ENCODE measurements around the gene CNKSR3. TPM values are rescaled to one million over a fixed set of nuclear protein-coding genes. Genes with fewer than 3 reads are reported as not detected.

CNKSR3 gene
- total and polyA plus RNA-seq, 5 experiments from 2014 or later, result 0.01 TPM; not detected in 4

- Mint-ChIP-seq H3K27me3 (peaks cover 0 to under 1% (median 0%) of the 10 kb centered on the region in 5 donors), H3K4me3 (peak overlapping the region in 7 of 10 donors; percentile 13 to 87 (median 70)), H3K36me3 (no peaks in the 10 kb centered on the region)
Measured at GRCh38 chr6:154359679-154360078, 150.8 kb downstream of the CNKSR3 start.

GRCh38 chr6:154359161-154359574, 151.3 kb downstream of the CNKSR3 start:
- DNase-seq, result peak in 3 of 10 donors; percentile 5 to 15 (median 10)
- Mint-ChIP-seq H3K36me3 (no peaks in the 10 kb centered on the region), H3K27ac (peak overlapping the region in 8 of 10 donors; percentile 44 to 88 (median 78)), H3K9me3 (peaks cover 0 to 9% (median 0%) of the 10 kb centered on the region in 9 donors), H3K4me1 (peaks cover 18 to 43% (median 38%) of the 10 kb centered on the region in 4 donors), H3K27me3 (peaks cover 0 to 2% (median 0%) of the 10 kb centered on the region in 5 donors), H3K4me3 (peak overlapping the region; percentile 52 to 87 (median 68))
- POLR2A ChIA-PET, result no interaction called here
- ATAC-seq, result peak; percentile 50 to 51

More at GRCh38 chr6:154359679-154360078, 150.8 kb downstream of the CNKSR3 start:
- Mint-ChIP-seq H3K4me1 (peaks cover 14 to 39% (median 38%) of the 10 kb centered on the region in 4 donors), H3K9me3 (peaks cover 0 to 4% (median 0%) of the 10 kb centered on the region in 9 donors), H3K27ac (peak overlapping the region in 2 of 10 donors; percentile 84 to 88)
- ATAC-seq, result no peak
- no peak for DNase-seq
- POLR2A ChIA-PET, result no interaction called here

DNA sequence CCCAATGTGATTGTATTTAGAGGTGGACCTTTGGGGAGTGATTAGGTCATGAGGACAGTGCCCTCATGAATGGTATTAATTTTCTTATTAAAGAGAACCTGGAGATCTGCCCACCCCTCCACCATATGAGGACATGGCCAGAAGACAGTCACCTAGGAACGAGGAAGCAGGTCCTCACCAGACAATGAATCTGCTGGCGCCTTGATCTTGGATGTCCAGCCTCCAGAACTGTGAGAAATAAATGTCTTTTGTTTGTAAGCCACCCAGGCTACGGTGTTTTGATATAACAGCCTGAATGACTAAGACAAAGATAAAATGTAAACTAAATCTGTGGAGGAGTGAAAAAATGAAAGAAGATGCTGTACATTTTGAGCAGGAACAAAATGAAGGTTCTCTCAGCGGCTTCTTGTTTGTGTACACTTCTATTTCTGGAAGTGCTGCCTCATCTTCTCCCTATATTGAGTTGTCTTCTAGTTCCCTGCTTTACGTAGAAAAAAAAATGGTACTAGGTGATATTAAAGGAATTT, 152.4 kb downstream of the CNKSR3 start:
- Mint-ChIP-seq H3K4me3 (peak overlapping the region in 3 of 10 donors; percentile 4 to 87 (median 7)), H3K27ac (no peak overlapping the region), H3K9me3 (peaks cover 0 to 11% (median 0%) of the 10 kb centered on the region in 9 donors), H3K36me3 (peaks cover 0 to 2% (median 0%) of the 10 kb centered on the region in 3 donors), H3K4me1 (peaks cover 18 to 43% (median 38%) of the 10 kb centered on the region in 4 donors), H3K27me3 (peaks cover 0 to 2% (median 0%) of the 10 kb centered on the region in 5 donors)
- no peak for DNase-seq
- ATAC-seq, result no peak
- POLR2A ChIA-PET, result no interaction called here

DNA sequence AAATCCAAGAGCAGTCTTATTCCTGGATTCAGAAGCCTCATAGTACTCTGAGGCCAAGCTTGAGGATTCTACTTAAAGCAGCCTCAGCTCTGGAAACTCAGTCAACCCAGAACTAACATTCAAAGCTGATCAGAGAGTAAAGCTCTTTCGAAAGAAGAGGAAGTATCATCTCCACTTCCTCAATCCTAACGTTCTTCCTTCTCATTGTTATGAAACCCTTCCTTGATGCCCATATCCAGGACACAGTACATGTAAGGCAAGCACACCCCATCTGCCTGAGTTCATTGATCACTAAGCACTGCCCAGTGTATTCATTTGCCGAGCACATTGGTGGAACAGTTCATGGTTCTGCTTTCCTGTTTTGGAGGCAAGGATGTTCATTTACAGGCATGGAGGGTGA, 153.8 kb downstream of the CNKSR3 start, which contains the start of gene IPCEF1:
IPCEF1 (minus strand) TSS at position 114 of the 400 bp plus-strand sequence. CDS start 90,856 bp downstream, outside the sequence.
- H3K9me3 Mint-ChIP-seq, result peaks cover 0 to 11% (median 0%) of the 10 kb centered on the region in 9 donors
- H3K27me3 Mint-ChIP-seq, result peaks cover 0 to 2% (median 0%) of the 10 kb centered on the region in 5 donors
- ATAC-seq (no peak), DNase-seq (no peak)
- POLR2A ChIA-PET, result no interaction called here
- peak within 1 kb of the TSS in 3 of 10 donors; percentile 1 to 60 (median 9) for H3K27ac Mint-ChIP-seq
- peaks cover 0 to 2% (median 0%) of the 10 kb centered on the region in 3 donors for H3K36me3 Mint-ChIP-seq
- no peak within 1 kb of the TSS for H3K4me3 Mint-ChIP-seq
- H3K4me1 Mint-ChIP-seq, result peaks cover 18 to 48% (median 38%) of the 10 kb centered on the region in 4 donors

DNA sequence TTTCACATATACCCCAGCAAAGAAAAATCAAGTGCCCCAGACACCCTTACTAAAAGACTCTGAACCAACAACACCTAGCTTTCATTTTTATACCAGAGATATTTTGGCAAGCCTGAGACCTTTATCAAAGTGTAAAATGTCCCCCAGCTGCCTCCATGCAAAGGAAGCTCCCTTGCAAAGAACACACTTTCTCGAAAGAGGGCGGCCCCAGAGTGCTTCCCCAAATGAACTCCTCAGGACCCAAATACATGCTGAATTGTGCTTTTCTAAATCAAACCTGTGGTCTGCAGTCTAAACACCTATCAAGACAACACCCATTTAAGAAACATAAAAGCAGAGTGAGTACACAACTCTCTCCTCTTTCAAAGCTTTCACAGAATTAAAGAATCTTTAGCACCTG, 154.4 kb downstream of the CNKSR3 start:
- POLR2A ChIA-PET, result no interaction called here
- DNase-seq (no peak), ATAC-seq (no peak)
- peaks cover 0 to 2% (median 0%) of the 10 kb centered on the region in 5 donors for H3K27me3 Mint-ChIP-seq
- peak overlapping the region in 1 of 10 donors; percentile 9 for H3K27ac Mint-ChIP-seq
- peaks cover 18 to 48% (median 36%) of the 10 kb centered on the region in 4 donors for H3K4me1 Mint-ChIP-seq
- no peak overlapping the region for H3K4me3 Mint-ChIP-seq
- peaks cover 0 to 2% (median 0%) of the 10 kb centered on the region in 3 donors for H3K36me3 Mint-ChIP-seq
- H3K9me3 Mint-ChIP-seq, result peaks cover 0 to 11% (median 0%) of the 10 kb centered on the region in 9 donors

GRCh38 chr6:154354265-154354777, 156.2 kb downstream of the CNKSR3 start:
- POLR2A ChIA-PET, result no interaction called here
- Mint-ChIP-seq H3K4me1 (peaks cover 13 to 35% (median 21%) of the 10 kb centered on the region in 4 donors), H3K27ac (peak overlapping the region in 1 of 10 donors; percentile 19), H3K36me3 (peaks cover 0 to 2% (median 0%) of the 10 kb centered on the region in 3 donors), H3K4me3 (no peak overlapping the region), H3K27me3 (peaks cover 0 to 2% (median 0%) of the 10 kb centered on the region in 5 donors), H3K9me3 (peaks cover 0 to 11% (median 0%) of the 10 kb centered on the region in 9 donors)
- DNase-seq (no peak), ATAC-seq (no peak)

DNA sequence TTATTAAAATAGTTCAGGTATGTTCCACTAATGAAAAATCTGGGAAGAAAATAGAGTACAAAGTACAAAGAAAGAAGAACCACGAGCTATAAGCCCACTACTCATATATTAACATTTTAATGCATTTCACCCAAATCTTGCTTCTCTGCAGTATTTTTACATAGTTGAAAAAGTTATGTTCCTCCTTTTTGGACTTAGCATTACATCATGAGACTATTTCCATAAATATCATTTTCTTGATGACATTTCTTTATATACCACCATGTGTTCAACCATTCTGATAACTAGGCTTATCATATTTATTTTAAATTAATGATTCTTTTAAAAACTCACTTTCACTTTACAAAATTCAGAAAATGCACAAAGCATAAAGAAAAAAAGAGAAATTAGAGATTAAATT, 156.9 kb downstream of the CNKSR3 start:
- POLR2A ChIA-PET, result no interaction called here
- Mint-ChIP-seq H3K4me3 (no peak overlapping the region), H3K36me3 (peaks cover 0 to 2% (median 0%) of the 10 kb centered on the region in 3 donors), H3K4me1 (peaks cover 7 to 28% (median 15%) of the 10 kb centered on the region in 4 donors), H3K27me3 (peaks cover 0 to 2% (median 0%) of the 10 kb centered on the region in 5 donors), H3K27ac (no peak overlapping the region), H3K9me3 (peaks cover 0 to 11% (median 0%) of the 10 kb centered on the region in 9 donors)
- ATAC-seq (no peak), DNase-seq (no peak)

DNA sequence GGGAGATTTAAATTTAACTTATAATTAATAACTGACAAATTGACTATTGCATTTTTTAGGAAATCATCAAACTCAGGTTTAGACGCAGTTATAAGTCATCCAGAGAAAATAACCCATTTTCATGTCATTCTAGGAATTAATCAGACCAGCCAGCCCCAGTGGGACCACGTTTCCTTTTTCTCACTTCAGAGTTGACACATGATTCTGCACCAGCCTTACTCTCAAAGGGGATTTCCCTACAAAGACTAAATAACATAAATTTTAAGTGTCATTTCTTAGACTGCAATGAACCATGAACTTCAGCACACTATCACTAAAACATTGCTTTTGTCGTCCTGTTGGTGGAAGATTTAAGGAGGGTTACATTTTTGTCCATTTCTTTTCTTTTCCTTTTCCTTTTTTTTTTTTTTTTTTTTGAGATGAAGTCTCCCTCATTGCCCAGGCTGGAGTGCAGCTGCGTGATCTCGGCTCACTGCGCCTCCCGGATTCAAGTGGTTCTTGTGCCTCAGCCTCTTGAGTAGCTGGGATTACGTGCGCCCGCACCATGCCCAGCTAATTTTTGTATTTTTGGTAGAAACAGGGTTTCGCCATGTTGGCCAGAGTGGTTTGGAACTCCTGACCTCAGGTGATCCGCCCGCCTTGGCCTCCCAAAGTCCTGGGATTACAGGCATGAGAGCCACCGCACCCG, 157.4 kb downstream of the CNKSR3 start:
- Mint-ChIP-seq H3K36me3 (peaks cover 0 to 2% (median 0%) of the 10 kb centered on the region in 3 donors), H3K27me3 (peaks cover 0 to 2% (median 0%) of the 10 kb centered on the region in 5 donors), H3K4me1 (peaks cover 4 to 25% (median 13%) of the 10 kb centered on the region in 4 donors), H3K4me3 (no peak overlapping the region), H3K9me3 (peaks cover 0 to 11% (median 0%) of the 10 kb centered on the region in 9 donors), H3K27ac (no peak overlapping the region)
- POLR2A ChIA-PET, result no interaction called here
- DNase-seq (no peak), ATAC-seq (no peak)

- Mint-ChIP-seq H3K27me3 (peaks cover 0 to 2% (median 0%) of the 10 kb centered on the region in 5 donors), H3K4me3 (no peak overlapping the region), H3K27ac (no peak overlapping the region), H3K4me1 (peaks cover 0 to 14% (median 3%) of the 10 kb centered on the region in 4 donors), H3K9me3 (peaks cover 0 to 11% (median 2%) of the 10 kb centered on the region in 9 donors), H3K36me3 (peaks cover 0 to 2% (median 2%) of the 10 kb centered on the region in 3 donors)
- POLR2A ChIA-PET, result no interaction called here
- ATAC-seq (no peak), DNase-seq (no peak)
Measured at GRCh38 chr6:154350293-154350692, 160.2 kb downstream of the CNKSR3 start.

DNA sequence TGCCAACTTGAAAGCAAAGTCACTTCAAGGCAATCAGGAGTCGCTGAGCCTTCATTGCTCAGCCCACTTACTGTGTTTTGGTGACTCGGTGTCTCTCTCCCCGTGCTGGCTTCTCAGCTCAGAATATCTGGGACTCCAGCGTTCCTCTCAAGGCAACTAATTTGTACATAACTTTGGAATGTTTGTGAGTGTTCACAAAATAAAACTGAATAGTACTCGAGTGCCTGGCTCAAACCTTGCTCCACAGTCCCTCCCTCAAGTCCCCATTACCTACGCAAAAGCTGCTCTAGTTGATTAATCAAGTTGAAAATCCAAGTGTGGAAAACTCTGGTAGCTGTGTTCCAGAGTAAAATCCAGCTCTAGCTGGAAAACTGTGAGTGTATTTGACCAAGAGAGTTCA, 162.5 kb downstream of the CNKSR3 start:
- Mint-ChIP-seq H3K4me3 (no peak overlapping the region), H3K36me3 (peaks cover 0 to 2% (median 0%) of the 10 kb centered on the region in 3 donors), H3K4me1 (peaks cover 0 to 5% (median under 1%) of the 10 kb centered on the region in 4 donors), H3K9me3 (peaks cover 0 to 3% (median 0%) of the 10 kb centered on the region in 9 donors), H3K27ac (no peak overlapping the region), H3K27me3 (peaks cover 0 to 4% (median 0%) of the 10 kb centered on the region in 5 donors)
- POLR2A ChIA-PET, result no interaction called here
- no peak for ATAC-seq
- no peak for DNase-seq

- Mint-ChIP-seq H3K9me3 (peaks cover 0 to 3% (median 0%) of the 10 kb centered on the region in 9 donors), H3K4me1 (peaks cover 0 to 2% (median under 1%) of the 10 kb centered on the region in 4 donors), H3K27ac (no peak overlapping the region), H3K4me3 (no peak overlapping the region), H3K36me3 (peaks cover 0 to 2% (median 0%) of the 10 kb centered on the region in 3 donors), H3K27me3 (peaks cover 0 to 4% (median 0%) of the 10 kb centered on the region in 5 donors)
- POLR2A ChIA-PET, result no interaction called here
- DNase-seq (no peak), ATAC-seq (no peak)
Measured at GRCh38 chr6:154345811-154346210, 164.7 kb downstream of the CNKSR3 start.

- no peak overlapping the region for H3K4me3 Mint-ChIP-seq
- DNase-seq, result no peak
- peaks cover 0 to 3% (median 0%) of the 10 kb centered on the region in 9 donors for H3K9me3 Mint-ChIP-seq
- POLR2A ChIA-PET, result no interaction called here
- H3K27ac Mint-ChIP-seq, result peak overlapping the region in 1 of 10 donors; percentile 8
- H3K4me1 Mint-ChIP-seq, result peaks cover 0 to 2% (median under 1%) of the 10 kb centered on the region in 4 donors
- H3K36me3 Mint-ChIP-seq, result peaks cover 0 to 2% (median 0%) of the 10 kb centered on the region in 3 donors
- peaks cover 0 to 4% (median 0%) of the 10 kb centered on the region in 5 donors for H3K27me3 Mint-ChIP-seq
- ATAC-seq, result peak in 1 of 2 donors; percentile 45
Measured at GRCh38 chr6:154343473-154344308, 166.8 kb downstream of the CNKSR3 start.

All from naive thymus-derived CD8-positive, alpha-beta T cell (primary cell).